GM19035 (cell line): ENCODE data around the gene PIP5K1C.
A peak's percentile ranks its signal among the peaks of the same experiment; 100 is the strongest.

Source experiments
- ATAC-seq: cut with Tn5 transposase; IDR thresholded peaks from one replicate; pipeline ENCODE4 v1.9.1; 2021; ENCODE audit not compliant: unreplicated experiment

The PIP5K1C gene

DNA sequence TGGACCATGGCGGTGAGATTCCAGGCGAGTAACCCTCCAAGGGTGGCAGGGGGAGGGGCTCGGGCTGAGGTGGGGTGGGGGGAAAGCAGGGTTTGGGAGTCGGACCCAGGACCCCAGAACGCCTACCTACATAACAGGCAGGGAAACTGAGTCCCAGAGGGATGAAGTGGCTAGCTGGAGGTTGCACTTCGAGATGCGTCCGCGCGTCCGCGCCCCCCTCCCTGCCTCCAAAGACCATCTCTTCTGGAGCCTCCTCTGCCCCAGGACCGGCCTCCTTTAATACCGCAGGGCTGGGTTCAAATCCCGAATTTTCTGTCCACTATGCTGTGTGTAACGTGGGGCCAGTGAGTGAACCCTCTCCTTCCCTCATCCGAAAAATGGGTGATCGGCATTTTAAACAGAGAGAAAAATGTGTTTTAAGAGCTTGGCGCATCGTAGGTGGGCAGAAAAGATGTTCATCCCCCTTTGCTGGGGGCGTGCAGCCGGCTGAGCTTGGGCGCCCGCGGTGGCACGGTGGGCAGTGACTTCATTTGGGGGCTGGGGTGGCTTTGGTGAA lies 21.7 kb upstream of the PIP5K1C start:
- ATAC-seq = no peak

DNA sequence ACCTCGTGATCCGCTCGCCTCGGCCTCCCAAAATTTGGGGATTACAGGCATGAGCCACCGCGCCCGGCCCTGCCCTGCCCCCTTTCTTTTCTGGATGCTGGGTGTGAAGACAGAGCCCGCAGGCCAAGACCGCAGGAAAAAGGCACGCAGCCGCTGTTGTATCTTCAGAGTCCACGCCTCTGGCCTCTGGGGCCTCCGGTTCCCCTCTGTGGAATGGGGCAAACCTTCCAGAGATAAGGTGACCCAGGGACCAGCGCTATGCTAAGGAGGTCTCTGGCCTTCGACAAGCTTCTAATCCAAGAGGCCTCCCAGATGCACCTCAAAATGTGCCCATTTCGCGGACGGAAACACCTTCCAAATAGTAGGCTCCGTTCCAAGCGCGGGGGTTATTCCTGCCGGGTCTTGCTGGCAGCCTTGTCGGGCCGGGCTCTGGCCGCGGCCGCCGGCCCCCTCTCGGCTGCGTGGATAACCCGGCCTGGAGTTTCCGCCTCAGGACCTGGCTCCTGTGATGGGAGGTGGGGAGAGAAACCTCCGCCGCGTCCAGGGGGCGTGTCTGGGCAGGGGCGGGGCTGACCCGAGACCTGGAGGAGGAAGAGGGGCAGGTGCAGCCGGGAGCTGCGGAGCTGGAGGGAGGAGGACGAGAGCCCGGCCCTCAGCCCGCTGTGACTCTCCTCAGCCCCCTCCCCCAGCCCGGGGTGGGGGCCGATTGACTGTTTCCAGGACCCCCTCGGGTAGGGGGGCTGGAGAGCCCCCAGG lies 21.0 kb upstream of the PIP5K1C start:
- ATAC-seq = no peak

DNA sequence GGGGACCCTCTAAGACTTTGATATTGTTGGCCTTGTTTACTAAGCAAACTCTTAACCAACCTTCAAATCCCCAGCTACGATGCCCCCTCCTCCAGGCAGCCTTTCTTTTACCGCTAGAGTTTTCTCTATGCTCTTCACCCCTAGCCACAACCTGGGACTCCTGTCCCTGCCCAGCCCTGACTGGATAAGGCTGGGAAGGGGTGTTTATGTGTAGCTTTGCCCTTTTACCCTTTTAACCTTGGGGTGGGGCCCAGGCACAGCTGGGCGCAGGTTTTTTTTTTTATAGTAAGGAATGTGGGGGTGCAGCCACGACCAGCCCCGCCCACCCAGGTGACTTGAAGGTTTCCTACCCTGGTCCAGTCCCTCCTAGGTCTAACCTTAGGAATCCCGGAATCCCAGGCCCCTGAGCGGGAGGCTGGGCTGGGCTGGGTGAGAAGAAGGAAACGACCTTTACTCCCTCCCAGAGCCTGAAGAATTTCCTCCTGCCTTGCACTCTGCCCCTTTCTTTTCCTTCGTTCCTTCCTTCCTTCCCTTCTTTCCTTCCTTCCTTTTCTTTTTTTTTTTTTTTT lies 20.2 kb upstream of the PIP5K1C start:
- ATAC-seq = no peak

DNA sequence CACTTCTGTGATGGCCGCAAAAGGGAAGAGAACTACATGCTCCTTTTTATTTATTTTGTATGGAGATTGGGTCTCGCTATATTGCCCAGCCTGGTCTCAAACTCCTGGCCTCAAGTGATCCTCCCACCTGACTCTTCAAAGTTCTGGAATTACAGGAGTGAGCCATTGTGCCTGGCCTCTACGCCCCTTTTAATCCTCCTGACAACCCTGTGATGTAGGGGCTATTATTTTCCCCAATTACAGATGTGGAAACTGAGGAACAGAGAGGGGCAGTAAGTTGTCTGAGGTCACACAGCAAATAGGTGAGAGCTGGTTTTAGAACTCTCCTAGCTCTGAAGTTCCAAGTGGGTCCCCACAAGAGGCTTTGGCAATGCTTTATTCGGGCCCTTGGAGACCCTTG lies 19.6 kb upstream of the PIP5K1C start:
- ATAC-seq = no peak

DNA sequence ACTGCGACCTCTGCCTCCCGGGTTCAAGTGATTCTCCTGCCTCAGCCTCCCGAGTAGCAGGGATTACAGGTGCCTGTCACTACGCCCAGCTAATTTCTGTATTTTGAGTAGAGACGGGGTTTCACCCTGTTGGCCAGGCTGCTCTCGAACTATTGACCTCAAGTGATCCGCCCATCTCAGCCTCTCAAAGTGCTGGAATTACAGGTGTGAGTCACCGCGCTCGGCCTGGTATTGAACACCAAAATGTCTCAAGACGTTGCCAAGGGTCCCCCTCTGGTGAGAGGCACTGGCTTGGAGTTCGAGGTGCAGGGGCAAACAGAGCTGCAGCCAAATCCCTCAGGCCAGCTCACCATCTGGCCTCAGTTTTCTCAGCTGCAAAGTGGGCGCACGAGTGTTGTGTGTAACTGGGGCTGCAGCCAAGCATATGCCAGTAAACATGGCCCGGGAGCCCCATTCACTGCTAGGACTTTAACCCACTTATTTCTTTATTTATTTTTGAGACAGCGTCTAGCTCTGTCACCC lies 15.9 kb upstream of the PIP5K1C start:
- ATAC-seq = no peak

DNA sequence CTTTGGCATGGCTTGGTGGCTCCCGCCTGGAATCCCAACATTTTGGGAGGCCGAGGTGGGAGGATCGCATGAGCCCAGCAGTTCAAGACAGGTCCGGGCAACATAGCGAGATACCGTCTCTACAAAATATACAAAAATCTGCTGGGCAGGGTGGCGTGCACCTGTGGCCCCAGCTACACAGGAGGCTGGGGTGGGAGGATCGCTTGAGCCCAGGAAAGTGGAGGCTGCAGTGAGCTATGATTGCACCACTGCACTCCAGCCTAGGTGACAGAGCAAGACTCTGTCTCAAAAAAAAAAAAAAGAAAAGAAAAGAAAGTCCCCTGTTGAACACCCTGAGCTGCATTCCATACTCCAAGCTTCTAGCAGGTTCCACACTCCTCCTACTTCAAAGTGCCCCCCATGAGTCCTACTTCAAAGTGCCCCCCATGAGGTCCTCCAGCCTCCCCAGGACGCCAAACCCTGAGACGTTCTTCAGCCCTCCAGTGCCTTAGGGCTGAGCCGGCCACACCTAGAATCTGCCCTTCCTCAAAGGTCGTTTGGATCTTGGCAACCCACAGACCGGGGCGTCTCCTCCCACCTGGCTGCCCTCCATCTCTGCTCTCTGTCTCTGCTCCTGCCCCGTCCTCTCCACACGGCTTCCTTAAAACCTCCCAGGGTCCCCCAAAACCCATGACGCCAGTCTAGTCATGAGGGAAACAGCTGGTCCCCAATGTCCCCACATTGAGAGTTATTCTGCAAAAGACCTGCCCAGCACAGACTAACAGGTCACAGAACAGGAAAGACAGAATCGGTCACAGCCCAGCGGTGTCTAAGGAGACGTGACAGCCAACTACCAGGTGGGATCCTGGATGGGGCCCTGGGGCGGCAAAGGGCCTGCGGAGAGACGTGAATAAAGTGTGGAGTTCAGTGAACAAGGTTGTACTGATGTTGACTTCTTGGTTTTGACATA lies 12.7 kb upstream of the PIP5K1C start:
- ATAC-seq = no peak

DNA sequence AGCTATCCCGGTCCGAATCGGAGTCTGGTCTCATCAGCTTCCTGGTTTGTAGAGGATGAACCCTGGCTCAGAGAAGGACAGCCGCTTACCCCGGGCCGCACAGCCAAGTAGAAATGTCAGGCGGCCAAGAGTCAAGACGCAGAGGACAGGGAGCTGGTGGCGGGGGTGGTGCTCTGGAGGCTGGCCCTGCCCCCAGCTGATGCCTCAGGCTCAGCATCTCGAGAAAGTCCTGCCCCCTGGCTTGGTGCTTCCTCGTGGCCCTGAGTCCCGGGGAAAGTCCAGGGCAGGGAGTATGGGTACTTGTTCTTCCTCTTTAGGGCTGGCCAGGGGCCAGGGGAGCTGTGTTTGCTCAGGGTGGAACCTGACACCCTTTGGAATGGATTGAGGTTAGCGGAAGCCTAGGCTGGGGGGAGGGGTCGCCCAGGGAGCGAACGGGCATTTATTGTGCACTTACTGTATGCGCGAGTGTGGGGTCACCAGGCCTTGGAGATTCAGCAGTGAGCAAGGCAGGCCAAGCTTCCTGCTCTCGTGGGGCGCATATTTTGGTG lies 10.1 kb upstream of the PIP5K1C start:
- ATAC-seq = no peak

DNA sequence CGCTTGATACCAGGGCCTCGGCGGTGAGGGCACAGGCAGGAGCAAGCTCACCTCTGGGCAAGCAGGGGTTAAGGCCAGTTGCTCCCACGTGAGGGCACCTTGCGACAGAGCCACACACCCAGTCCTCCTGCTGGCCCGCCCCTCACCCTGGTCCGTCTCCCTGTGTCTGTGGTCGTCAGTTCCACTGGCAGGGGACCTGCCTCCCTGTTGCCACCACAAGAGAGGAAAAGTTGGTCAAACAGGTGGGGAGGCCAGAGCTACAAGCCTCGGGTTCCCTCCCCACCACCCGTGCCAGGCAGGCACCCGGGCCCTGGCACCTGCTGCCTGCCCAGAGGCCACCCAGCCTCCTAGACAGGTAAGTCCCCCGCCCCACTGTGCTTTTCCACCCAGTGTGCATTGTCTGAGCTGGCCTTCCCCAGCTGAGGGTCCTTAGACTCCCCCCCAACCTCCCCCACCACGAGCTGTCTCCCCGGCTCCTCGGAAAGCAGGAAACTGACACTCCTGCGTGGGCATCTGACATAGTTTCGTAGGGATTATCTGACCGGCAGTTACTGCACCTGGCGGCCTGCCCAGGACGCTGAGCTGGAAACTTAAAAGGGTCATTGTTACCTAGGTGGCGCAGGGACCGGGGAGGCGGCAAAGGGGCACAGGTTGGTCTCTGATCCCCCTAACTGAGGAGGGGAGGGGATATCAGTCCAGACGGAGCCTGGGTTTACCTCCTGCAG lies 8.1 kb upstream of the PIP5K1C start, which contains the start of gene TJP3:
Gene TJP3 (plus strand): TSS at position 178 of the 725 bp plus-strand sequence. CDS start 20,049 bp downstream, outside the sequence.
- ATAC-seq = no peak

DNA sequence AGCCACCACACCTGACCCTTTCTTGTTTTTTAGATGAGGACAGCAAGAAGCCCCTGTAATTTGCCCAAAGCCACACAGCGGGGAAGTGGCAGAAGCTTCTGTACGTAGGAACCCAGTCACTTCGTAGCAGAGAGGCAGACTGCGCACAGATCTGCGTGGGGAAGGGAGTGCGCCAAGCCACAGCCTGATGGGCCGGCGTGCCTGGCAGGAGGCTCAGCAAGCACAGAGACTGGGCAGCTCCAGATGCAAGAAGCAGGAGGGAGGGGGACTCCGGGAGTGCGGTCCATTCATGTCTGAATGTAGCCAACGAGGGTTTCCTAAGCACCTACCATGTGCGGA lies 7.6 kb upstream of the PIP5K1C start:
- no peak for ATAC-seq

DNA sequence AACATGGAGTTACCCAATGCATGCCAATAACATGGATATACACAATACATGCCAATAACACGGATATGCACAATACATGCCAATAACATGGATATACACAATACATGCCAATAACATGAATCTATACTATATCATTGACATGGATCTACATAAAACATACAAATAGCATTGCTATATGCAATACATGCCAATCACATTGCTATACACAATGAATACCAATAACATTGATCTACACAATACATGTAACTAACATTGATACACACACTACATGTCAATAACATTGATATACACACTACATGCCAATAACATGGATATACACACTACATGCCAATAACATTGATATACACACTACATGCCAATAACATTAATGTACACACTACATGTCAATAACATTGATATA lies 932 bp upstream of the PIP5K1C start:
- no peak for ATAC-seq

DNA sequence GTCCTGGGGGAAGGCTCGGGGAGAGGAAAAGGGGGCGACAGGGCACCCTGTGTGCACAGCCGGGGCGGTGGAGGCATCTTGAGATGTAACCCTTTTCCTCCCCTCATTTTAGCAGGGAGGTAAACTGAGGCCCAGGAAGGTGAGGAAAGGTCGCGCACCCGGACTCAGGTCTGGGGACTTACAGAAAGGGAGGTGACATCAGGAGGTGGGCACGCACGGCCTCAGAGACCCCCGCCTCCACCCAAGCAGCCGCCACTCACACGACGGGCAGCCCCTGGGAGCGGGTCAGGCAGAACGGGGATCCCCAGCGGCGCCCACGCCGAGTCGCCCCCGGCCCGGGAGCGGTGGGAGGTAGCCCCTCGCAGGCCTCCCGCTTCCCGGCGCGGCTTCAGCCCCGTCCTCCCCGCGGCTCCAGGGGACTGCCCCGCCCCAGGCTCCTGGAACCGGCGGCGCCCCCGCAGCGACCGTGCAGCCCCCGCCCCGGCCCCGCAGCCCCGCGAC lies 477 bp downstream of the PIP5K1C start:
- ATAC-seq = peak; percentile 32

DNA sequence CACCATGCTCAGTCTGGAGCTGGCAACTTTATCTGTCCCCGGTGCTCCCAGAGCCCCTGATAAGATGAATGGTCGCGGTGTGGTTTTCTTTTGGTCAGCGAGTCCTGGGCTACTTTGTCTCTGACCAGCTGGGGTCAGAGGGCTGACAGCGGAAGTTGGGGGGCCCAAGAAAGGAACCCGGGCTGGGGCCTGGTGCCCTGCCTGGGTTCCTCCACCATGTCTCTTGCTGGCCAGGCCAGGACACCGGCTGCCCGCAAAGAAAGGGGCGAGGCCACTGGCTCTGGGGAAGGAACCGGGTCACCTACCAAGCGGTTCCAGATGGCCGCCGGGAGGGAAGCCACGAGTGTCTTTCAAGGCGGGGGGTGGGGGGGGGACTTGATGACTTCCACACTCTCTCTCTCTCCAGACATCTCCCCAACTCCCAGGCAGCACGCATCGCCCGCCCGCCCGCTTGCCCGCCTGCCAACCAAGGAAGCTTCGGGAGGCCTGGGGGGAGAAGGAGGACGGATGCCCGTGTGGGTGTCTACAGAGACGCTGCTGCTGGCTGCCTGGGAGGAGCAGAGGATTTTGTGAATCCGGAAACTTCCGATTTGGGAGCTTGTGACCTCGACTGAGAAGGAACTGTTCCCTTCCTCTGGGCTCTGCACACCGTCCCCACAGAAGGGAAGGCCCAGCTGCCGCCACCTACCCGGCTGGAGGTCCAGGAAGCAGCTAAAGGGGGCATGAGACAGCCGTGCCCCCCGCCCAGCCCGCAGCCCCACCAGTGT lies 1.1 kb downstream of the PIP5K1C start:
- no peak for ATAC-seq

DNA sequence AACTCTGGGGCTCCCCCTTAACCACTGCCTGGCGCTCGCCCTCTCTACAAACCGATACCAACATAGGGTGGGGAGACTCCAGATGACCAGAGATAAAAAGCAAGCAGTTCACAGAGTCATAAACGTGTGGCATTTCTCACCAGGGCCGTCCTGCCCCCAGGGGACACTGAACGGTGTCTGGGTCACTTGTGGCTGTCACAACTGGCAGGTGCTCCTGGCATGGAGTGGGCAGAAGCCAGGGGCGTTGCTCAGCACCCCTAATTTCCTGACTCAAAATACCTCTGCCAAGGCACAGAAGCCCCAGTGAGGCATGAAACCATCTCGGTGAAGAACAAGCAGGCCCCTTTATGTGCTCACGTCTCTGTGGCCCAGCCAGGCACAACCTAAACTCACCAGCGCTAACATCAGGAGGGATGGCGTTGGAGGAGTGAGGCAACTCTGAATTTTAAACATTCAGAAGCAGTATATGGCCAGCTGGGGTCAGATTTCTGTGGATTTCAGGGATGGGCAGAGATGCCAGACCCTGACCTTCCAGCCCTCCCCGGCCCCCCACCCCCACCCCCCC lies 1.8 kb downstream of the PIP5K1C start:
- ATAC-seq = no peak

DNA sequence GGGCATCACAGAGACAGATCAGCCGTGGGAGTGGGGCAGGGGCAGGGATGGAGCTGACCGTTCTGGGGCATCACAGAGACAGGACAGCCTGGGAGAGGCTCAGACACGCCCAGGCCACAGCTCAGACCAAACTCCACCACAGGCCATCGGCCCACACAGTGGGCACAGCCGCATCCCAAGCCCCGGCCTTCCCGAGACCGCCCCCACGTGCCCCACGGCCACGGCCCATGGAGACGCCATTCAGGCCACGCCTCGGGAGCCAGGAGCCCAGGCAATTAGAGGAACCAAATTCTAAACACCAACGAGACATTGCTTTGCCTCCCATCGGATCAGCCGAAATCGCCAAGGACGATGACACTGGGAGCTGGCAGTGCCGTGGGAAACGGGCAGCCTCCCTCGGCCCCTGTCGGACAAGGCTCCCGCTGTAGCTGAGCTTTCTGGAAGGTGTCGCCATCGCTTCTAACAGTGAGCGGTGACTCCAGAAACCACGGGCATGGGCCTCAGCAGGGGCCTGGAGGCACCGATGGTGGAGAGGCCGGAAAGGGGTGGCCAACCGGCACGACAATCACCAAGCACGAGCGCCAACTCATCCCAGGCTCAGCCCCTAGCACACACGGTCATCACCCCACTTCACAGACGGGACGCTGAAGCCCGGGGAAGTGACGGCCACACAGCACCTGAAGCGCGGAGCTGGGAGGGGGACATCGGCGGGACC lies 2.4 kb downstream of the PIP5K1C start:
- ATAC-seq = no peak

DNA sequence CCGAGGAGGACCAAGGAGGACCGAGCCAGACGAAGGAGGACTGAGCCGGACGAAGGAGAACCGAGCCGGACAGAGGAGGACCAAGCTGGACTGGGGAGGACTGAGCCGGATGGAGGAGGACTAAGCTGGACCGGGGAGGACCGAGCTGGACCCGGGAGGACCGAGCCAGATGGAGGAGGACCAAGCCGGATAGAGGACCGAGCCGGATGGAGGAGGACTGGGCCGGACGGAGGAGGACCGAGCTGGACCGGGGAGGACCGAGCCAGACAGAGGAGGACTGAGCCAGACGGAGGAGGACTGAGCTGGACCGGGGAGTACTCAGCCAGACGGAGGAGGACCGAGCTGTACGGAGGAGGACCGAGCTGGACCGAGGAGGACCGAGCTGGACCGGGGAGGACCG lies 3.2 kb downstream of the PIP5K1C start:
- ATAC-seq = no peak

DNA sequence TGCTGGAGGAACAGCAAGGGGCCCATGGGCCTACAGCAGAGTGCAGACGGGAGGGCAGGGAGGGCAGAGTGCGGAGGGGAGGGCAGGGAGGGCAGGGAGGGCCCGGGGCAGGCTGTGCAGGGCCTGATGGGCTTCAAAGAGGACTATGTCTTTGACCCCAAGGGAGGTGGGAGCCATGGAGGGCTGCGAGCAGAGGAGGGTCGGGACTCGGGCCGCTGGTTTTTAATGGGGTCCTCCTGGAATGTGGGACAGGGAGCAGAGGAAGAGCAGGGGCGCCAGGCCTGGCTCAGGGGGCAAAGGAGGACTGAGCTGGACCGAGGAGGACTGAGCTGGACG lies 3.6 kb downstream of the PIP5K1C start:
- ATAC-seq = no peak

DNA sequence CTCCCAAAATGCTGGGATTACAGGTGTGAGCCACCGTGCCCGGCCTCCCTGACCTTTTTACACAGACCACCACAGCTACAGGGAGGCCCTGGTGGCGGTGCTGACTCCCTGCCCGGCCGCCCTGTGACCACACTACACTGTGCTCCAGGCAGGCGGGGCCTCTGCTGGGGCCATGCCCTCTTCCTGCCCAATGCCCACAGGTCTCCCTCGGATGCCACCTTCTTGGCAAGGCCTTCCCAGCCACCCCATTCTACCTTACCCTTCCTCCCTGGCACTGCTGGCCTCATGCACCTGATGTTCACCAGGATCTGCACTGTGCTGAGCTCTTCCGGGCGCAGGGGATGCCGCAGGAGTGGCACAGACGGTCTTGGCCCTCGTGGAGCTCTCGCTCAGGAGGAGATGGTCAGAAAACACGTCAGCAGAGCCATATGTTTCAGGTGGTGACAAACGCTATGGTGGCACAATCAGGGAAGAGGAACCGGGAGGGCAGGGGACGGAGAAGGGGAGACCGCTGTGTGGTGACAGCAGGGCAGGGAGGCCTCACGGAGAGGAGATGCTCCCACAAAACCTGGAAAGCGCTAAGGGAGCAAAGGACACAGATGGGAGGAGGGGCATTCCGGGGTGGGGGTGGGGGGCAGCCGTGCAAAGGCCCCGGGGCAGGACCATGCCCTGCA lies 4.1 kb downstream of the PIP5K1C start:
- no peak for ATAC-seq

DNA sequence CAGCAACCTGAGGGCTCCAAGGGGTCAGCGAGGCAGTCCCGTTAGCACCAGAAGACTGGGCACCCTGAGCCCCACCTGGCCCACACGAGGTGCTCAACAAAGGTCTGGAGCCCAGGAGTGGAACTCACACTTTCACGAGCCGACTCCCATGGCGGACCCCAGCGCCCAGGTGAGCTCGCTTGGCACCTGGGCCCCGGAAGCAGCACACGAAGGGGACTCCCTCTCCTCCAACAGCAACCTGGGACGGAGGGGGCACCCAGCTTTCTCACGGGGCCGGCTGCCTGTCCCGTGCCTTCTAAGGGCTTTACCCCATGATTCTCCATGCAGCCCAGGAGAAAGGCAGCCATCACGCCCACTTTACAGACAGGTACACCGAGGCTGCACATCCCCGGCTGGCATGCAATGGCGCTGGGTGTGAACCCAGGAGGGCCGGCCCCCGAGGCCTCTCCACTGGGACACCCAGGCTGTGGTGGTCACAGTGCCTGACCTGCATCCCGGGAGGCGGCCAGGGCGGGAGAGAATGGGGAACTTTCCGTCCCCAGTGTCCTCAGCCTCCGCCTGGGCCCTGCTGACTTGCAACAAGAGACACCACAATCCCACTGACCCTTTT lies 5.0 kb downstream of the PIP5K1C start:
- ATAC-seq = no peak
